SK-N-SH (cell line): ENCODE data around the gene S100B.

Source experiments
- EZH2phosphoT487 ChIP-seq: fragments of 200-600 bp; sonication (generic); IDR thresholded peaks from 2 replicates; pipeline ENCODE4 v1.6.1; 2017; ENCODE audit warnings: low read depth, mixed run types, mild to moderate bottlenecking, antibody characterized with exemption, moderate library complexity, borderline replicate concordance
- FOSL2 ChIP-seq: IDR thresholded peaks from 2 replicates; pipeline ENCODE4 v1.4.0; 2012; ENCODE audit warnings: low read depth, mild to moderate bottlenecking, moderate library complexity, borderline replicate concordance
- FOXM1 ChIP-seq: IDR thresholded peaks from 2 replicates; pipeline ENCODE4 v1.4.0; 2012; ENCODE audit warnings: low read depth, mild to moderate bottlenecking
- NFIC ChIP-seq: IDR thresholded peaks from 2 replicates; pipeline ENCODE4 v1.4.0; 2012; ENCODE audit warnings: borderline replicate concordance
- POLR2AphosphoS5 ChIP-seq: IDR thresholded peaks from 2 replicates; pipeline ENCODE4 v1.6.1; 2012; ENCODE audit warnings: low read depth, low read length
- RAD21 ChIP-seq: IDR thresholded peaks from 2 replicates; pipeline ENCODE4 v1.6.1; 2012; ENCODE audit warnings: mild to moderate bottlenecking, low read length
- RFX5 ChIP-seq: IDR thresholded peaks from 2 replicates; pipeline ENCODE4 v1.6.1; 2012; ENCODE audit warnings: mild to moderate bottlenecking, improper control_type of control experiment, low read length
- TF ChIP-seq, protein P1 (sequence below): fragments of 200-600 bp; sonication (generic); IDR thresholded peaks from 2 replicates; pipeline ENCODE4 v1.6.1; 2017; ENCODE audit warnings: antibody characterized with exemption, mild to moderate bottlenecking, moderate library complexity
- TF ChIP-seq, protein P2 (sequence below): IDR thresholded peaks from 2 replicates; pipeline ENCODE4; 2012
- TF ChIP-seq, protein P3 (sequence below): IDR thresholded peaks from 2 replicates; pipeline ENCODE4 v1.6.1; 2012; ENCODE audit warnings: mild to moderate bottlenecking, low read depth, low read length, moderate library complexity
- TF ChIP-seq, protein P4 (sequence below): IDR thresholded peaks from 2 replicates; pipeline ENCODE4 v1.4.0; 2012; ENCODE audit warnings: low read depth, borderline replicate concordance

DNA sequence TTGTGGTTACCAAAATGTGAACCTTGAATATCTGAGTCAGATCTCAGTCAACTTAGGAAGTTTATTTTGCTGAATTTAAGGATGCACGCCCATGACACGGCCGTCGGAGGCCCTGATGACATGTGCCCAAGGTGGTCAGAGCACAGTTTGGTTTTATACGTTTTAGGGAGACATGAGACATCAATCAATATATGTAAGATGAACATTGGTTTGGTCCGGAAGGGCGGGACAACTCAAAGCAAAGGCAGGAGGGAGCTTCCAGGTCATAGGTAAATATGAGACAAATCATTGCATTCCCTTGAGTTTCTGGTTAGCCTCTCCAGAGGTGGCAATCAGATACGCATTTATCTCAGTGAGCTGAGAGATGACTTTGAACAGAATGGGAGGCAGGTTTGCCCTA lies 29.5 kb upstream of the S100B start:
- TF ChIP-seq, protein P1, sequence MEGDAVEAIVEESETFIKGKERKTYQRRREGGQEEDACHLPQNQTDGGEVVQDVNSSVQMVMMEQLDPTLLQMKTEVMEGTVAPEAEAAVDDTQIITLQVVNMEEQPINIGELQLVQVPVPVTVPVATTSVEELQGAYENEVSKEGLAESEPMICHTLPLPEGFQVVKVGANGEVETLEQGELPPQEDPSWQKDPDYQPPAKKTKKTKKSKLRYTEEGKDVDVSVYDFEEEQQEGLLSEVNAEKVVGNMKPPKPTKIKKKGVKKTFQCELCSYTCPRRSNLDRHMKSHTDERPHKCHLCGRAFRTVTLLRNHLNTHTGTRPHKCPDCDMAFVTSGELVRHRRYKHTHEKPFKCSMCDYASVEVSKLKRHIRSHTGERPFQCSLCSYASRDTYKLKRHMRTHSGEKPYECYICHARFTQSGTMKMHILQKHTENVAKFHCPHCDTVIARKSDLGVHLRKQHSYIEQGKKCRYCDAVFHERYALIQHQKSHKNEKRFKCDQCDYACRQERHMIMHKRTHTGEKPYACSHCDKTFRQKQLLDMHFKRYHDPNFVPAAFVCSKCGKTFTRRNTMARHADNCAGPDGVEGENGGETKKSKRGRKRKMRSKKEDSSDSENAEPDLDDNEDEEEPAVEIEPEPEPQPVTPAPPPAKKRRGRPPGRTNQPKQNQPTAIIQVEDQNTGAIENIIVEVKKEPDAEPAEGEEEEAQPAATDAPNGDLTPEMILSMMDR, result no peak
- TF ChIP-seq, protein P2, sequence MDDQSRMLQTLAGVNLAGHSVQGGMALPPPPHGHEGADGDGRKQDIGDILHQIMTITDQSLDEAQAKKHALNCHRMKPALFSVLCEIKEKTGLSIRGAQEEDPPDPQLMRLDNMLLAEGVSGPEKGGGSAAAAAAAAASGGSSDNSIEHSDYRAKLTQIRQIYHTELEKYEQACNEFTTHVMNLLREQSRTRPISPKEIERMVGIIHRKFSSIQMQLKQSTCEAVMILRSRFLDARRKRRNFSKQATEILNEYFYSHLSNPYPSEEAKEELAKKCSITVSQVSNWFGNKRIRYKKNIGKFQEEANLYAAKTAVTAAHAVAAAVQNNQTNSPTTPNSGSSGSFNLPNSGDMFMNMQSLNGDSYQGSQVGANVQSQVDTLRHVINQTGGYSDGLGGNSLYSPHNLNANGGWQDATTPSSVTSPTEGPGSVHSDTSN, result no peak
- TF ChIP-seq POLR2AphosphoS5, result no peak
- TF ChIP-seq, protein P3, sequence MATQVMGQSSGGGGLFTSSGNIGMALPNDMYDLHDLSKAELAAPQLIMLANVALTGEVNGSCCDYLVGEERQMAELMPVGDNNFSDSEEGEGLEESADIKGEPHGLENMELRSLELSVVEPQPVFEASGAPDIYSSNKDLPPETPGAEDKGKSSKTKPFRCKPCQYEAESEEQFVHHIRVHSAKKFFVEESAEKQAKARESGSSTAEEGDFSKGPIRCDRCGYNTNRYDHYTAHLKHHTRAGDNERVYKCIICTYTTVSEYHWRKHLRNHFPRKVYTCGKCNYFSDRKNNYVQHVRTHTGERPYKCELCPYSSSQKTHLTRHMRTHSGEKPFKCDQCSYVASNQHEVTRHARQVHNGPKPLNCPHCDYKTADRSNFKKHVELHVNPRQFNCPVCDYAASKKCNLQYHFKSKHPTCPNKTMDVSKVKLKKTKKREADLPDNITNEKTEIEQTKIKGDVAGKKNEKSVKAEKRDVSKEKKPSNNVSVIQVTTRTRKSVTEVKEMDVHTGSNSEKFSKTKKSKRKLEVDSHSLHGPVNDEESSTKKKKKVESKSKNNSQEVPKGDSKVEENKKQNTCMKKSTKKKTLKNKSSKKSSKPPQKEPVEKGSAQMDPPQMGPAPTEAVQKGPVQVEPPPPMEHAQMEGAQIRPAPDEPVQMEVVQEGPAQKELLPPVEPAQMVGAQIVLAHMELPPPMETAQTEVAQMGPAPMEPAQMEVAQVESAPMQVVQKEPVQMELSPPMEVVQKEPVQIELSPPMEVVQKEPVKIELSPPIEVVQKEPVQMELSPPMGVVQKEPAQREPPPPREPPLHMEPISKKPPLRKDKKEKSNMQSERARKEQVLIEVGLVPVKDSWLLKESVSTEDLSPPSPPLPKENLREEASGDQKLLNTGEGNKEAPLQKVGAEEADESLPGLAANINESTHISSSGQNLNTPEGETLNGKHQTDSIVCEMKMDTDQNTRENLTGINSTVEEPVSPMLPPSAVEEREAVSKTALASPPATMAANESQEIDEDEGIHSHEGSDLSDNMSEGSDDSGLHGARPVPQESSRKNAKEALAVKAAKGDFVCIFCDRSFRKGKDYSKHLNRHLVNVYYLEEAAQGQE, result no peak
- TF ChIP-seq FOXM1, result no peak
- TF ChIP-seq FOSL2, result no peak
- no peak for TF ChIP-seq RFX5
- TF ChIP-seq, protein P4, sequence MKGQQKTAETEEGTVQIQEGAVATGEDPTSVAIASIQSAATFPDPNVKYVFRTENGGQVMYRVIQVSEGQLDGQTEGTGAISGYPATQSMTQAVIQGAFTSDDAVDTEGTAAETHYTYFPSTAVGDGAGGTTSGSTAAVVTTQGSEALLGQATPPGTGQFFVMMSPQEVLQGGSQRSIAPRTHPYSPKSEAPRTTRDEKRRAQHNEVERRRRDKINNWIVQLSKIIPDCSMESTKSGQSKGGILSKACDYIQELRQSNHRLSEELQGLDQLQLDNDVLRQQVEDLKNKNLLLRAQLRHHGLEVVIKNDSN, result no peak
- TF ChIP-seq EZH2phosphoT487, result no peak
- TF ChIP-seq NFIC, result no peak
- TF ChIP-seq RAD21, result no peak
